Measurements from ENCODE around the gene NLRP12. TPM values are rescaled to one million over a fixed set of nuclear protein-coding genes. Genes with fewer than 3 reads are reported as not detected.
A peak's percentile ranks its signal among the peaks of the same experiment; 100 is the strongest.

The NLRP12 gene
- total and polyA plus RNA-seq, 2 experiments from 2014 or later, result not detected

DNA sequence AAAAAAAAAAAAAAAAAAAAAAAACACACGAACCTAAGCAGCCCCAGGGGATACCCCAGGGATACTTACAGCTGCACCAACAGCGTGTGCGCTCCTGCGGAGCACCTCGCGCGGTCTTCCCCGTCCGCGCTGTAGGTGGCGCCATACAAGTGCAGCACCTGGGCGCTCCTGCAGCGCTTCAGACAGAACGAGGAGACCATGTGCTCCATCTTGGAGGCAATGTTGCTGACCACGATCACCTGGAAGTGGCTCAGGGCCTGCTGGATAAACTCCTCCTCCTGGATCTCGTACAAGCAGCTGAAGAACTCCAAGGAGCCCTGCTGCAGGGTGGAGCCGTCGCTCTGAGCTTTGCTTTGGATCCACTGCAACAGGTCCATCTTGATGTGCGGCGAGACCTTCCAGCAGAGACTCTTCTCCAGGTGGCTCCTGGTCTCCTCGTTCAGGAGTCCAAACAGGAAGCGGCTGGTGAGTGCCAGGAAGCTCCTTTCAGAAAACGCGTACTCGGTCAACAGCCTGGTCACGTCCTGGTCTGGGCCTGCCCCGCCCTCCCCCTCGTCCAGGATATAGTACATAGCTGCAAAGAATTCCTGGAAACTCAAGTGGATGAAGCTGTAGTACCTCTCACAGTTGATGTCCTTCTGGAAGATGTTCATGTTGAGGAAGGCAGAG, 14.5 kb downstream of the NLRP12 start:
- no peak overlapping the region for H3K4me2 ChIP-seq (ENCODE audit: unreplicated experiment)
- H4K20me1 ChIP-seq (ENCODE audit: insufficient read depth), result no peaks in the 10 kb centered on the region
- no peaks in the 10 kb centered on the region for H3K9me2 ChIP-seq (ENCODE audit: insufficient read depth)
- no peak overlapping the region for H3K9ac ChIP-seq
- H3K27ac ChIP-seq, result no peak overlapping the region
- no peaks in the 10 kb centered on the region for H3K79me2 ChIP-seq (ENCODE audit: insufficient read depth)
- DNase-seq, result no peak
- no peaks in the 10 kb centered on the region for H3F3A ChIP-seq (ENCODE audit: insufficient read depth)
- WGBS, 2 experiments (ENCODE audit: low coverage in 1 of 2, low lambda C conversion rate in 2 of 2, missing lambda C conversion rate in 2 of 2), result 79 to 81% methylated on average over 28 of the region's 28 CpGs
- H2AFZ ChIP-seq, result no peak overlapping the region
- no peak for TF ChIP-seq EZH2 (IDR thresholded peaks at IDR 0.05; ENCODE audit: insufficient read depth, poor library complexity, severe bottlenecking)
- TF ChIP-seq EZH2phosphoT487 (IDR thresholded peaks at IDR 0.05; ENCODE audit: insufficient read depth, low read depth), result no peak
- no peaks in the 10 kb centered on the region for H3K9me3 ChIP-seq (ENCODE audit: low read depth)
- H3K4me3 ChIP-seq, result no peak overlapping the region
- H3K27me3 ChIP-seq (replicated peaks; ENCODE audit: insufficient read depth), result no peaks in the 10 kb centered on the region
- H3K4me1 ChIP-seq (ENCODE audit: insufficient read depth), result peaks cover 4% of the 10 kb centered on the region; the same call in 1 of the 2 replicates
- H3K36me3 ChIP-seq (ENCODE audit: low read depth), result no peaks in the 10 kb centered on the region
- in situ Hi-C loops (cut with MboI), result loop anchor here (5.0 kb wide), 1 partner anchor 218 kb away; no protein-coding TSS in a partner anchor

- no peaks in the 10 kb centered on the region for H3K9me2 ChIP-seq (ENCODE audit: insufficient read depth)
- H3K27me3 ChIP-seq (replicated peaks; ENCODE audit: insufficient read depth), result no peaks in the 10 kb centered on the region
- H3K4me2 ChIP-seq (ENCODE audit: unreplicated experiment), result no peak overlapping the region
- H3K4me1 ChIP-seq (ENCODE audit: insufficient read depth), result no peaks in the 10 kb centered on the region; the same call in 1 of the 2 replicates
- no peak overlapping the region for H3K4me3 ChIP-seq
- no peak overlapping the region for H3K9ac ChIP-seq
- in situ Hi-C loops (cut with MboI), result loop anchor here (5.0 kb wide), 1 partner anchor 219 kb away; no protein-coding TSS in a partner anchor
- DNase-seq, result peak; percentile 70
- H3K27ac ChIP-seq, result no peak overlapping the region
- H2AFZ ChIP-seq, result no peak overlapping the region
- no peaks in the 10 kb centered on the region for H4K20me1 ChIP-seq (ENCODE audit: insufficient read depth)
- H3F3A ChIP-seq (ENCODE audit: insufficient read depth), result no peaks in the 10 kb centered on the region
- 3 to 11% methylated on average over 5 of the region's 5 CpGs for WGBS, 2 experiments (ENCODE audit: low coverage in 1 of 2, low lambda C conversion rate in 2 of 2, missing lambda C conversion rate in 2 of 2)
- no peaks in the 10 kb centered on the region for H3K36me3 ChIP-seq (ENCODE audit: low read depth)
- TF ChIP-seq EZH2 (IDR thresholded peaks at IDR 0.05; ENCODE audit: insufficient read depth, poor library complexity, severe bottlenecking), result no peak
- TF ChIP-seq EZH2phosphoT487 (IDR thresholded peaks at IDR 0.05; ENCODE audit: insufficient read depth, low read depth), result no peak
- no peaks in the 10 kb centered on the region for H3K79me2 ChIP-seq (ENCODE audit: insufficient read depth)
- no peaks in the 10 kb centered on the region for H3K9me3 ChIP-seq (ENCODE audit: low read depth)
Measured at GRCh38 chr19:53808710-53809125, 15.4 kb downstream of the NLRP12 start.

DNA sequence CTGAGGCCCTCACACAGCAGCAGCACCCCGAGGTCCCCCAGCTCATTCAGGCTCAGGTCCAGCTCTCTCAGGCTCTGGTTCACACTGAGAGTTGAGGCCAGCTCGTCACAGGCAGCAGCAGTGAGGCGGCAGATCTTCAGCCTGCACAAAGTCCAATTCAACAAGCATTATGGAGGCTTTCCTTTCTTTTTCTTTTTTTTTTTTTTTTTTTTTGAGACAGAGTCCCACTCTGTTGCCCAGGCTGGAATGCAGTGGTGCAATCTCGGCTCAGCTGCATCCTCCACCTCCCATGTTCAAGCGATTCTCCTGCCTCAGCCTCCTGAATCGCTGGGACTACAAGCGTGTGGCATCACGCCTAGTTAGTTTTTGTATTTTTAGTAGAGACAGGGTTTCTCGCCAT, 22.9 kb downstream of the NLRP12 start:
- Histone ChIP-seq H3K9ac (no peak overlapping the region), H2AFZ (no peak overlapping the region), H3K27ac (no peak overlapping the region), H3K4me2 (ENCODE audit: unreplicated experiment) (no peak overlapping the region), H3F3A (ENCODE audit: insufficient read depth) (no peaks in the 10 kb centered on the region), H4K20me1 (ENCODE audit: insufficient read depth) (no peaks in the 10 kb centered on the region), H3K9me2 (ENCODE audit: insufficient read depth) (no peaks in the 10 kb centered on the region), H3K36me3 (ENCODE audit: low read depth) (no peaks in the 10 kb centered on the region), H3K79me2 (ENCODE audit: insufficient read depth) (no peaks in the 10 kb centered on the region), H3K9me3 (ENCODE audit: low read depth) (no peaks in the 10 kb centered on the region), H3K27me3 (replicated peaks; ENCODE audit: insufficient read depth) (no peaks in the 10 kb centered on the region), H3K4me3 (no peak overlapping the region), H3K4me1 (ENCODE audit: insufficient read depth) (no peaks in the 10 kb centered on the region)
- no peak for DNase-seq
- in situ Hi-C loops (cut with MboI), result no loop called here
- TF ChIP-seq EZH2 (IDR thresholded peaks at IDR 0.05; ENCODE audit: insufficient read depth, poor library complexity, severe bottlenecking) (no peak), EZH2phosphoT487 (IDR thresholded peaks at IDR 0.05; ENCODE audit: insufficient read depth, low read depth) (no peak)
- WGBS, 2 experiments (ENCODE audit: low coverage in 1 of 2, low lambda C conversion rate in 2 of 2, missing lambda C conversion rate in 2 of 2), result 73 to 76% methylated on average over 9 of the region's 9 CpGs

DNA sequence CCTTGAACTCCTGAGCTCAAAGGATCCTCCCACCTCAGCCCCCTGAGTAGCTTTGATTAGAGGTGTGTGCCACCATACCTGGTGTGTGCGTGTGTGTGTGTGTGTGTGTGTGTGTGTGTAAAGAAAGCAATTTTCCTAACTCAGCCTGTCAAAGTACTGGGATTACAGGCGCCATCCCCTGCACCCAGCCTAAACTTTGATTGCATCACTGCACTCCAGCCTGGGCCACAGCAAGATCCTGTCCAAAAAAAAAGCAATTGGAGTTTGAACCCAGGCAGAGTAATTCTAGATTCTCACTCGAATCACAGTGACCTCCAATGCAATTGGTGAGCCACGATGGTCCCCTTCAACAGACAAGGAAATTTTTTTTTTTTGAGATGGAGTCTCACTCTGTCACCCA, 29.1 kb downstream of the NLRP12 start:
- no peaks in the 10 kb centered on the region for H3K27me3 ChIP-seq (replicated peaks; ENCODE audit: insufficient read depth)
- no peaks in the 10 kb centered on the region for H3K36me3 ChIP-seq (ENCODE audit: low read depth)
- H3F3A ChIP-seq (ENCODE audit: insufficient read depth), result no peaks in the 10 kb centered on the region
- in situ Hi-C loops (cut with MboI), result no loop called here
- H3K9me3 ChIP-seq (ENCODE audit: low read depth), result no peaks in the 10 kb centered on the region
- TF ChIP-seq EZH2 (IDR thresholded peaks at IDR 0.05; ENCODE audit: insufficient read depth, poor library complexity, severe bottlenecking) (no peak), EZH2phosphoT487 (IDR thresholded peaks at IDR 0.05; ENCODE audit: insufficient read depth, low read depth) (no peak)
- no peak overlapping the region for H3K27ac ChIP-seq
- H3K9ac ChIP-seq, result no peak overlapping the region
- no peak for DNase-seq
- no peaks in the 10 kb centered on the region for H4K20me1 ChIP-seq (ENCODE audit: insufficient read depth)
- 42 to 51% methylated on average over 4 of the region's 4 CpGs for WGBS, 2 experiments (ENCODE audit: low coverage in 1 of 2, low lambda C conversion rate in 2 of 2, missing lambda C conversion rate in 2 of 2)
- no peak overlapping the region for H2AFZ ChIP-seq
- H3K4me3 ChIP-seq, result no peak overlapping the region
- H3K4me2 ChIP-seq (ENCODE audit: unreplicated experiment), result no peak overlapping the region
- H3K79me2 ChIP-seq (ENCODE audit: insufficient read depth), result no peaks in the 10 kb centered on the region
- H3K9me2 ChIP-seq (ENCODE audit: insufficient read depth), result no peaks in the 10 kb centered on the region
- H3K4me1 ChIP-seq (ENCODE audit: insufficient read depth), result no peaks in the 10 kb centered on the region
